ENCODE measurements around the gene DACT2. TPM values are rescaled to one million over a fixed set of nuclear protein-coding genes. Genes with fewer than 3 reads are reported as not detected.

DACT2 gene
- total RNA-seq, 6 experiments from 2014 or later: not detected

GRCh38 chr6:168344338-168344737, 24.8 kb upstream of the DACT2 start:
- DNase-seq: no peak
- H3K9me3 Mint-ChIP-seq: peaks cover 65% of the 10 kb centered on the region
- no peak overlapping the region for H3K27ac Mint-ChIP-seq
- H3K36me3 Mint-ChIP-seq (ENCODE audit: low read depth): peaks cover 5% of the 10 kb centered on the region; the same call in 1 of the 2 replicates
- no peak for TF ChIP-seq CTCF (IDR thresholded peaks at IDR 0.05)
- no peak overlapping the region for H3K4me3 Mint-ChIP-seq
- no peaks in the 10 kb centered on the region for H3K27me3 Mint-ChIP-seq (ENCODE audit: insufficient read depth)
- no peaks in the 10 kb centered on the region for H3K4me1 Mint-ChIP-seq (ENCODE audit: low read depth)

- DNase-seq: no peak
- no peak for TF ChIP-seq CTCF (IDR thresholded peaks at IDR 0.05)
- Mint-ChIP-seq H3K9me3 (peaks cover 64% of the 10 kb centered on the region), H3K4me1 (ENCODE audit: low read depth) (no peaks in the 10 kb centered on the region), H3K27me3 (ENCODE audit: insufficient read depth) (no peaks in the 10 kb centered on the region), H3K36me3 (ENCODE audit: low read depth) (peaks cover 5% of the 10 kb centered on the region; the same call in 1 of the 2 replicates), H3K4me3 (no peak overlapping the region), H3K27ac (no peak overlapping the region)
Measured at GRCh38 chr6:168343239-168344150, 23.9 kb upstream of the DACT2 start.

- no peak for TF ChIP-seq CTCF (IDR thresholded peaks at IDR 0.05)
- no peak overlapping the region for H3K27ac Mint-ChIP-seq
- H3K27me3 Mint-ChIP-seq (ENCODE audit: insufficient read depth): no peaks in the 10 kb centered on the region
Measured at GRCh38 chr6:168342636-168343035, 23.1 kb upstream of the DACT2 start.

GRCh38 chr6:168341280-168341900, 21.8 kb upstream of the DACT2 start:
- Mint-ChIP-seq H3K9me3 (peaks cover 50% of the 10 kb centered on the region), H3K36me3 (ENCODE audit: low read depth) (peaks cover 5% of the 10 kb centered on the region; the same call in 1 of the 2 replicates), H3K27ac (no peak overlapping the region), H3K4me3 (no peak overlapping the region), H3K27me3 (ENCODE audit: insufficient read depth) (no peaks in the 10 kb centered on the region), H3K4me1 (ENCODE audit: low read depth) (no peaks in the 10 kb centered on the region)
- no peak for TF ChIP-seq CTCF (IDR thresholded peaks at IDR 0.05)
- DNase-seq: no peak

More at GRCh38 chr6:168342636-168343035, 23.1 kb upstream of the DACT2 start:
- peaks cover 59% of the 10 kb centered on the region for H3K9me3 Mint-ChIP-seq
- H3K4me1 Mint-ChIP-seq (ENCODE audit: low read depth): no peaks in the 10 kb centered on the region
- no peak overlapping the region for H3K4me3 Mint-ChIP-seq
- H3K36me3 Mint-ChIP-seq (ENCODE audit: low read depth): peaks cover 5% of the 10 kb centered on the region; the same call in 1 of the 2 replicates
- DNase-seq: no peak

GRCh38 chr6:168340819-168341218, 21.2 kb upstream of the DACT2 start:
- H3K4me3 Mint-ChIP-seq: no peak overlapping the region
- H3K36me3 Mint-ChIP-seq (ENCODE audit: low read depth): peaks cover 5% of the 10 kb centered on the region; the same call in 1 of the 2 replicates
- H3K27ac Mint-ChIP-seq: no peak overlapping the region
- H3K9me3 Mint-ChIP-seq: peaks cover 52% of the 10 kb centered on the region
- no peak for DNase-seq
- no peaks in the 10 kb centered on the region for H3K27me3 Mint-ChIP-seq (ENCODE audit: insufficient read depth)
- H3K4me1 Mint-ChIP-seq (ENCODE audit: low read depth): no peaks in the 10 kb centered on the region
- no peak for TF ChIP-seq CTCF (IDR thresholded peaks at IDR 0.05)

All from HFFc6 (cell line).